ENCODE data around the gene ZCCHC7. TPM values are rescaled to one million over a fixed set of nuclear protein-coding genes. Genes with fewer than 3 reads are reported as not detected.
"Not testable (repeated sequence)": the region's sequence is repeated elsewhere in the genome, so short reads cannot be mapped to it uniquely, and the experiment has no call there.

Gene ZCCHC7
- total and polyA plus RNA-seq, 7 experiments from 2014 or later: 26.1 to 47.1 (median 40.3) TPM

- ATAC-seq (peak; percentile 34), DNase-seq (peak in 3 of 9 donors; percentile 10 to 11 (median 11))
- Histone ChIP-seq H3K4me1 (ENCODE audit: control insufficient read depth in 2 of 2, insufficient read depth in 2 of 2, low read length in 2 of 2) (peaks cover 10 to 19% of the 10 kb centered on the region in 2 donors), H3K36me3 (ENCODE audit: control insufficient read depth in 2 of 3, insufficient read depth in 3 of 3, low read length in 3 of 3) (no peaks in the 10 kb centered on the region), H3K27ac (ENCODE audit: low read depth, low read length) (no peak overlapping the region), H3K9me3 (ENCODE audit: control insufficient read depth in 2 of 3, low read length in 3 of 3) (no peaks in the 10 kb centered on the region), H3K27me3 (ENCODE audit: control insufficient read depth in 2 of 2, insufficient read depth in 2 of 2, low read length in 2 of 2) (no peaks in the 10 kb centered on the region), H3K4me3 (ENCODE audit: low read length) (peak overlapping the region; percentile 36)
- ChIA-PET CTCF (no interaction called here), POLR2A (interaction anchor here (1.2 kb wide), 1 partner anchor 12 kb away, joined by 5 read pairs; the partner anchor contains the start of gene ZCCHC7)
- Mint-ChIP-seq H3K4me3 (peak overlapping the region; percentile 39 to 85 (median 74)), H3K4me1 (peaks cover 11 to 30% (median 24%) of the 10 kb centered on the region in 7 donors), H3K27ac (peak overlapping the region; percentile 25 to 89 (median 63)), H3K27me3 (peaks cover 0 to 15% (median 9%) of the 10 kb centered on the region in 5 donors), H3K9me3 (peaks cover 0 to 13% (median 5%) of the 10 kb centered on the region in 11 donors), H3K36me3 (peaks cover 0 to 13% (median 3%) of the 10 kb centered on the region in 5 donors)
- intact Hi-C loops (cut with micrococcal nuclease): no loop called here
Measured at GRCh38 chr9:37107701-37108100, 12.7 kb upstream of the ZCCHC7 start.

GRCh38 chr9:37114442-37114841 lies 5.9 kb upstream of the ZCCHC7 start:
- CTCF ChIA-PET; POLR2A ChIA-PET; DNase-seq; ATAC-seq; H3K9me3 ChIP-seq (ENCODE audit: control insufficient read depth in 2 of 3, low read length in 3 of 3); H3K4me3 Mint-ChIP-seq; H3K36me3 Mint-ChIP-seq; H3K4me1 ChIP-seq (ENCODE audit: control insufficient read depth in 2 of 2, insufficient read depth in 2 of 2, low read length in 2 of 2); H3K36me3 ChIP-seq (ENCODE audit: control insufficient read depth in 2 of 3, insufficient read depth in 3 of 3, low read length in 3 of 3); intact Hi-C loops (cut with micrococcal nuclease); H3K27me3 ChIP-seq (ENCODE audit: control insufficient read depth in 2 of 2, insufficient read depth in 2 of 2, low read length in 2 of 2); H3K9me3 Mint-ChIP-seq; H3K4me1 Mint-ChIP-seq; H3K4me3 ChIP-seq (ENCODE audit: low read length); H3K27ac ChIP-seq (ENCODE audit: low read depth, low read length); H3K27ac Mint-ChIP-seq: not testable (repeated sequence)
- H3K27me3 Mint-ChIP-seq: peaks cover 0 to 14% (median 0%) of the 10 kb centered on the region in 5 donors

- Histone ChIP-seq H3K9me3 (ENCODE audit: control insufficient read depth in 2 of 3, low read length in 3 of 3) (no peaks in the 10 kb centered on the region), H3K4me3 (ENCODE audit: low read length) (no peak overlapping the region), H3K4me1 (ENCODE audit: control insufficient read depth in 2 of 2, insufficient read depth in 2 of 2, low read length in 2 of 2) (peaks cover 11 to 21% of the 10 kb centered on the region in 2 donors), H3K36me3 (ENCODE audit: control insufficient read depth in 2 of 3, insufficient read depth in 3 of 3, low read length in 3 of 3) (peaks cover 0 to 5% (median 0%) of the 10 kb centered on the region in 3 experiments), H3K27me3 (ENCODE audit: control insufficient read depth in 2 of 2, insufficient read depth in 2 of 2, low read length in 2 of 2) (no peaks in the 10 kb centered on the region), H3K27ac (ENCODE audit: low read depth, low read length) (no peak overlapping the region)
- Mint-ChIP-seq H3K27ac (no peak overlapping the region), H3K27me3 (peaks cover 0 to 7% (median 0%) of the 10 kb centered on the region in 5 donors), H3K4me3 (peak overlapping the region in 1 of 10 donors; percentile 50), H3K36me3 (peaks cover 0 to 6% (median 0%) of the 10 kb centered on the region in 5 donors), H3K4me1 (peaks cover 16 to 26% (median 23%) of the 10 kb centered on the region in 7 donors), H3K9me3 (peaks cover 0 to 8% (median 0%) of the 10 kb centered on the region in 11 donors)
- CTCF ChIA-PET: no interaction called here
- intact Hi-C loops (cut with micrococcal nuclease): no loop called here
- POLR2A ChIA-PET: interaction anchor here (1.3 to 5.5 kb wide), 2 partner anchors 8 to 37 kb away, joined by 5 to 68 read pairs; no protein-coding TSS in a partner anchor
- ATAC-seq: no peak
- DNase-seq: no peak
Measured at GRCh38 chr9:37117956-37118355, 2.4 kb upstream of the ZCCHC7 start.

- peak overlapping the region; percentile 100 for H3K27ac ChIP-seq (ENCODE audit: low read depth, low read length)
- ChIA-PET CTCF (interaction anchor here (1.0 kb wide), 1 partner anchor 40 kb away, joined by 3 read pairs; no protein-coding TSS in a partner anchor), POLR2A (interaction anchor here (0.5 to 5.5 kb wide), 9 partner anchors 10 to 108 kb away, joined by 3 to 68 read pairs (median 4); no protein-coding TSS in a partner anchor)
- H3K36me3 ChIP-seq (ENCODE audit: control insufficient read depth in 2 of 3, insufficient read depth in 3 of 3, low read length in 3 of 3): peaks cover 0 to 5% (median 0%) of the 10 kb centered on the region in 3 experiments
- no peak overlapping the region for H3K4me3 ChIP-seq (ENCODE audit: low read length)
- DNase-seq (no peak), ATAC-seq (no peak)
- Mint-ChIP-seq H3K27ac (peak overlapping the region in 7 of 9 donors; percentile 93 to 99 (median 97)), H3K9me3 (peaks cover 0 to 8% (median 0%) of the 10 kb centered on the region in 11 donors), H3K27me3 (no peaks in the 10 kb centered on the region), H3K4me3 (peak overlapping the region in 9 of 10 donors; percentile 12 to 99 (median 92)), H3K36me3 (peaks cover 0 to 6% (median 0%) of the 10 kb centered on the region in 5 donors), H3K4me1 (peaks cover 16 to 38% (median 32%) of the 10 kb centered on the region in 7 donors)
- intact Hi-C loops (cut with micrococcal nuclease): no loop called here
- H3K27me3 ChIP-seq (ENCODE audit: control insufficient read depth in 2 of 2, insufficient read depth in 2 of 2, low read length in 2 of 2): no peaks in the 10 kb centered on the region
- no peaks in the 10 kb centered on the region for H3K9me3 ChIP-seq (ENCODE audit: control insufficient read depth in 2 of 3, low read length in 3 of 3)
- peaks cover 11 to 25% of the 10 kb centered on the region in 2 donors for H3K4me1 ChIP-seq (ENCODE audit: control insufficient read depth in 2 of 2, insufficient read depth in 2 of 2, low read length in 2 of 2)
Measured at GRCh38 chr9:37119360-37119759, 1.0 kb upstream of the ZCCHC7 start.

- ChIA-PET CTCF (interaction anchor here (0.6 to 1.1 kb wide), 2 partner anchors 17 to 552 kb away, joined by 3 read pairs; no protein-coding TSS in a partner anchor), POLR2A (interaction anchor here (0.7 to 5.5 kb wide), 16 partner anchors 11 to 301 kb away, joined by 3 to 68 read pairs (median 4); no protein-coding TSS in a partner anchor)
- H3K9me3 Mint-ChIP-seq; H3K9me3 ChIP-seq (ENCODE audit: control insufficient read depth in 2 of 3, low read length in 3 of 3); H3K27me3 Mint-ChIP-seq; H3K36me3 ChIP-seq (ENCODE audit: control insufficient read depth in 2 of 3, insufficient read depth in 3 of 3, low read length in 3 of 3); H3K36me3 Mint-ChIP-seq; DNase-seq; H3K27me3 ChIP-seq (ENCODE audit: control insufficient read depth in 2 of 2, insufficient read depth in 2 of 2, low read length in 2 of 2): not testable (repeated sequence)
- Histone ChIP-seq H3K4me3 (ENCODE audit: low read length) (peak overlapping the region; percentile 93), H3K27ac (ENCODE audit: low read depth, low read length) (peak overlapping the region; percentile 100), H3K4me1 (ENCODE audit: control insufficient read depth in 2 of 2, insufficient read depth in 2 of 2, low read length in 2 of 2) (peaks cover 11 to 25% of the 10 kb centered on the region in 2 donors)
- Mint-ChIP-seq H3K4me3 (peak overlapping the region; percentile 88 to 99 (median 96)), H3K27ac (peak overlapping the region; percentile 93 to 100 (median 97)), H3K4me1 (peaks cover 16 to 42% (median 35%) of the 10 kb centered on the region in 7 donors)
- intact Hi-C loops (cut with micrococcal nuclease): loop anchor here (1.0 to 10.0 kb wide), 13 partner anchors 25 to 930 kb away; partner anchors contain the start of genes ZBTB5 (in 2 of the 2), CLTA (in 1 of the 2), GRHPR (in 1 of the 2) and POLR1E (in 1 of the 2)
- peak; percentile 9 for ATAC-seq
Measured at GRCh38 chr9:37120843-37121335, 515 bp downstream of the ZCCHC7 start.

- no peak for DNase-seq
- Histone ChIP-seq H3K4me1 (ENCODE audit: control insufficient read depth in 2 of 2, insufficient read depth in 2 of 2, low read length in 2 of 2) (peaks cover 11 to 29% of the 10 kb centered on the region in 2 donors), H3K27me3 (ENCODE audit: control insufficient read depth in 2 of 2, insufficient read depth in 2 of 2, low read length in 2 of 2) (no peaks in the 10 kb centered on the region), H3K27ac (ENCODE audit: low read depth, low read length) (no peak overlapping the region), H3K4me3 (ENCODE audit: low read length) (peak overlapping the region; percentile 20), H3K9me3 (ENCODE audit: control insufficient read depth in 2 of 3, low read length in 3 of 3) (no peaks in the 10 kb centered on the region), H3K36me3 (ENCODE audit: control insufficient read depth in 2 of 3, insufficient read depth in 3 of 3, low read length in 3 of 3) (peaks cover 0 to 5% (median 0%) of the 10 kb centered on the region in 3 experiments)
- intact Hi-C loops (cut with micrococcal nuclease): loop anchor here (2.0 to 10.0 kb wide), 5 partner anchors 75 to 931 kb away; partner anchors contain the start of genes CLTA (in 1 of the 2) and TOMM5 (in 1 of the 2)
- POLR2A ChIA-PET: interaction anchor here (1.0 to 5.5 kb wide), 4 partner anchors 24 to 41 kb away, joined by 4 to 68 read pairs (median 7); no protein-coding TSS in a partner anchor
- H3K27me3 Mint-ChIP-seq: no peaks in the 10 kb centered on the region
- H3K27ac Mint-ChIP-seq: peak overlapping the region in 8 of 9 donors; percentile 41 to 100 (median 96)
- peaks cover 16 to 42% (median 35%) of the 10 kb centered on the region in 7 donors for H3K4me1 Mint-ChIP-seq
- peaks cover 0 to 8% (median 0%) of the 10 kb centered on the region in 11 donors for H3K9me3 Mint-ChIP-seq
- peak overlapping the region; percentile 88 to 99 (median 96) for H3K4me3 Mint-ChIP-seq
- no peak for ATAC-seq
- H3K36me3 Mint-ChIP-seq: peaks cover 0 to 6% (median 0%) of the 10 kb centered on the region in 5 donors
- CTCF ChIA-PET: interaction anchor here (0.6 to 1.1 kb wide), 2 partner anchors 16 to 553 kb away, joined by 3 read pairs; no protein-coding TSS in a partner anchor
Measured at GRCh38 chr9:37121881-37122280, 1.5 kb downstream of the ZCCHC7 start.
